Measurements from ENCODE around the gene IL17A.
"Not testable (repeated sequence)": the region's sequence is repeated elsewhere in the genome, so short reads cannot be mapped to it uniquely, and the experiment has no call there.

The IL17A gene

GRCh38 chr6:52164319-52165094 lies 21.7 kb upstream of the IL17A start:
- DNase-seq (ENCODE audit: low read depth, low spot score): no peak
- no CpG with 5 or more reads among the region's 3 CpGs for WGBS (ENCODE audit: insufficient coverage, insufficient read length)
- H3K36me3 ChIP-seq (ENCODE audit: control insufficient read depth, insufficient read depth, low read length): no peaks in the 10 kb centered on the region
- no peaks in the 10 kb centered on the region for H3K4me1 ChIP-seq (ENCODE audit: control insufficient read depth, insufficient read depth, low read length)
- no peak overlapping the region for H3K4me3 ChIP-seq (ENCODE audit: low read length)
- no peaks in the 10 kb centered on the region for H3K27me3 ChIP-seq (ENCODE audit: control insufficient read depth, insufficient read depth, low read length)
- H3K9me3 ChIP-seq (ENCODE audit: control insufficient read depth, insufficient read depth, low read length): no peaks in the 10 kb centered on the region
- no peak overlapping the region for H3K27ac ChIP-seq (ENCODE audit: low read length)

- WGBS (ENCODE audit: insufficient coverage, insufficient read length): no CpG with 5 or more reads among the region's 1 CpG
- no peak for DNase-seq (ENCODE audit: low read depth, low spot score)
- Histone ChIP-seq H3K27me3 (ENCODE audit: control insufficient read depth, insufficient read depth, low read length) (no peaks in the 10 kb centered on the region), H3K36me3 (ENCODE audit: control insufficient read depth, insufficient read depth, low read length) (no peaks in the 10 kb centered on the region), H3K4me3 (ENCODE audit: low read length) (no peak overlapping the region), H3K27ac (ENCODE audit: low read length) (no peak overlapping the region), H3K4me1 (ENCODE audit: control insufficient read depth, insufficient read depth, low read length) (no peaks in the 10 kb centered on the region), H3K9me3 (ENCODE audit: control insufficient read depth, insufficient read depth, low read length) (no peaks in the 10 kb centered on the region)
Measured at GRCh38 chr6:52167267-52167666, 18.9 kb upstream of the IL17A start.

- not testable (repeated sequence) for H3K27me3 ChIP-seq (ENCODE audit: control insufficient read depth, insufficient read depth, low read length); H3K4me1 ChIP-seq (ENCODE audit: control insufficient read depth, insufficient read depth, low read length); H3K27ac ChIP-seq (ENCODE audit: low read length); H3K36me3 ChIP-seq (ENCODE audit: control insufficient read depth, insufficient read depth, low read length); DNase-seq (ENCODE audit: low read depth, low spot score); H3K9me3 ChIP-seq (ENCODE audit: control insufficient read depth, insufficient read depth, low read length); H3K4me3 ChIP-seq (ENCODE audit: low read length)
- WGBS (ENCODE audit: insufficient coverage, insufficient read length): no CpG with 5 or more reads among the region's 3 CpGs
Measured at GRCh38 chr6:52168351-52168750, 17.8 kb upstream of the IL17A start.

- no CpG with 5 or more reads among the region's 3 CpGs for WGBS (ENCODE audit: insufficient coverage, insufficient read length)
- no peak overlapping the region for H3K4me3 ChIP-seq (ENCODE audit: low read length)
- DNase-seq (ENCODE audit: low read depth, low spot score): no peak
- H3K9me3 ChIP-seq (ENCODE audit: control insufficient read depth, insufficient read depth, low read length): no peaks in the 10 kb centered on the region
- no peak overlapping the region for H3K27ac ChIP-seq (ENCODE audit: low read length)
- H3K4me1 ChIP-seq (ENCODE audit: control insufficient read depth, insufficient read depth, low read length): no peaks in the 10 kb centered on the region
- no peaks in the 10 kb centered on the region for H3K36me3 ChIP-seq (ENCODE audit: control insufficient read depth, insufficient read depth, low read length)
- no peaks in the 10 kb centered on the region for H3K27me3 ChIP-seq (ENCODE audit: control insufficient read depth, insufficient read depth, low read length)
Measured at GRCh38 chr6:52174118-52174517, 12.1 kb upstream of the IL17A start.

GRCh38 chr6:52176550-52176949 lies 9.6 kb upstream of the IL17A start:
- Histone ChIP-seq H3K27ac (ENCODE audit: low read length) (no peak overlapping the region), H3K9me3 (ENCODE audit: control insufficient read depth, insufficient read depth, low read length) (no peaks in the 10 kb centered on the region), H3K36me3 (ENCODE audit: control insufficient read depth, insufficient read depth, low read length) (no peaks in the 10 kb centered on the region), H3K27me3 (ENCODE audit: control insufficient read depth, insufficient read depth, low read length) (no peaks in the 10 kb centered on the region), H3K4me3 (ENCODE audit: low read length) (no peak overlapping the region), H3K4me1 (ENCODE audit: control insufficient read depth, insufficient read depth, low read length) (no peaks in the 10 kb centered on the region)
- DNase-seq (ENCODE audit: low read depth, low spot score): no peak
- WGBS (ENCODE audit: insufficient coverage, insufficient read length): no CpG with 5 or more reads among the region's 1 CpG

GRCh38 chr6:52177961-52178360 lies 8.2 kb upstream of the IL17A start:
- H3K4me1 ChIP-seq (ENCODE audit: control insufficient read depth, insufficient read depth, low read length): no peaks in the 10 kb centered on the region
- no peak overlapping the region for H3K4me3 ChIP-seq (ENCODE audit: low read length)
- H3K36me3 ChIP-seq (ENCODE audit: control insufficient read depth, insufficient read depth, low read length): no peaks in the 10 kb centered on the region
- DNase-seq (ENCODE audit: low read depth, low spot score): no peak
- no peak overlapping the region for H3K27ac ChIP-seq (ENCODE audit: low read length)
- no peaks in the 10 kb centered on the region for H3K9me3 ChIP-seq (ENCODE audit: control insufficient read depth, insufficient read depth, low read length)
- no peaks in the 10 kb centered on the region for H3K27me3 ChIP-seq (ENCODE audit: control insufficient read depth, insufficient read depth, low read length)

GRCh38 chr6:52180787-52181558 lies 5.2 kb upstream of the IL17A start:
- no peaks in the 10 kb centered on the region for H3K9me3 ChIP-seq (ENCODE audit: control insufficient read depth, insufficient read depth, low read length)
- no peaks in the 10 kb centered on the region for H3K4me1 ChIP-seq (ENCODE audit: control insufficient read depth, insufficient read depth, low read length)
- no peak for DNase-seq (ENCODE audit: low read depth, low spot score)
- H3K4me3 ChIP-seq (ENCODE audit: low read length): no peak overlapping the region
- H3K36me3 ChIP-seq (ENCODE audit: control insufficient read depth, insufficient read depth, low read length): no peaks in the 10 kb centered on the region
- WGBS (ENCODE audit: insufficient coverage, insufficient read length): no CpG with 5 or more reads among the region's 5 CpGs
- H3K27me3 ChIP-seq (ENCODE audit: control insufficient read depth, insufficient read depth, low read length): no peaks in the 10 kb centered on the region
- no peak overlapping the region for H3K27ac ChIP-seq (ENCODE audit: low read length)

GRCh38 chr6:52183131-52183713 lies 3.0 kb upstream of the IL17A start:
- no peak overlapping the region for H3K4me3 ChIP-seq (ENCODE audit: low read length)
- H3K27me3 ChIP-seq (ENCODE audit: control insufficient read depth, insufficient read depth, low read length): no peaks in the 10 kb centered on the region
- no peaks in the 10 kb centered on the region for H3K4me1 ChIP-seq (ENCODE audit: control insufficient read depth, insufficient read depth, low read length)
- H3K36me3 ChIP-seq (ENCODE audit: control insufficient read depth, insufficient read depth, low read length): no peaks in the 10 kb centered on the region
- H3K9me3 ChIP-seq (ENCODE audit: control insufficient read depth, insufficient read depth, low read length): no peaks in the 10 kb centered on the region
- WGBS (ENCODE audit: insufficient coverage, insufficient read length): no CpG with 5 or more reads among the region's 3 CpGs
- DNase-seq (ENCODE audit: low read depth, low spot score): no peak
- no peak overlapping the region for H3K27ac ChIP-seq (ENCODE audit: low read length)

GRCh38 chr6:52186480-52186879 lies 305 bp downstream of the IL17A start:
- Histone ChIP-seq H3K27ac (ENCODE audit: low read length) (no peak overlapping the region), H3K4me1 (ENCODE audit: control insufficient read depth, insufficient read depth, low read length) (peaks cover 2% of the 10 kb centered on the region; the same call in 1 of the 2 replicates), H3K36me3 (ENCODE audit: control insufficient read depth, insufficient read depth, low read length) (no peaks in the 10 kb centered on the region), H3K4me3 (ENCODE audit: low read length) (no peak overlapping the region), H3K9me3 (ENCODE audit: control insufficient read depth, insufficient read depth, low read length) (no peaks in the 10 kb centered on the region), H3K27me3 (ENCODE audit: control insufficient read depth, insufficient read depth, low read length) (no peaks in the 10 kb centered on the region)
- WGBS (ENCODE audit: insufficient coverage, insufficient read length): no CpG with 5 or more reads among the region's 5 CpGs
- DNase-seq (ENCODE audit: low read depth, low spot score): no peak

- peaks cover 2% of the 10 kb centered on the region; the same call in 1 of the 2 replicates for H3K4me1 ChIP-seq (ENCODE audit: control insufficient read depth, insufficient read depth, low read length)
- no peaks in the 10 kb centered on the region for H3K9me3 ChIP-seq (ENCODE audit: control insufficient read depth, insufficient read depth, low read length)
- no CpG with 5 or more reads among the region's 1 CpG for WGBS (ENCODE audit: insufficient coverage, insufficient read length)
- DNase-seq (ENCODE audit: low read depth, low spot score): no peak
- H3K27ac ChIP-seq (ENCODE audit: low read length): no peak overlapping the region
- no peaks in the 10 kb centered on the region for H3K27me3 ChIP-seq (ENCODE audit: control insufficient read depth, insufficient read depth, low read length)
- no peaks in the 10 kb centered on the region for H3K36me3 ChIP-seq (ENCODE audit: control insufficient read depth, insufficient read depth, low read length)
- no peak overlapping the region for H3K4me3 ChIP-seq (ENCODE audit: low read length)
Measured at GRCh38 chr6:52187098-52187497, 923 bp downstream of the IL17A start.
